ENCODE measurements around the gene ACBD3.

Gene ACBD3

DNA sequence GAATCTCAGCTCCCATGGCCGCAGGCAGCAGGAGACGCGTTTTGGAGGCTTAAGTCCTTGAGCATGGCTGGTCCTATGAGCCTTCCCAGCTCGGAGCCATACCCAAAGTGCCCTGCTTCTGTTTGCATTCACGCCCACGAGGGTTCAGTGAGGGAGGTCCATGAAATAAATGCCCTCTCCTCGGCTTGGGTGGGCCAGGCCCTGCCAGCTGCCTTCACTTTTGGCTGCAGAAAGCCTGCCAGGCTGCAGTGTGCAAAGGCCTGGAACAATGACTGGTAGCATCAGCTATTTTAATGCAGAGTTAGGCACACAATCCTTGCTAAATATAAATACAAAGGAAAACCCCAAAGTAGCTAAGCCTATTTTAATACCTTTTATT lies 74.7 kb downstream of the ACBD3 start:
- no peak for DNase-seq (ENCODE audit: low read depth, low spot score)

DNA sequence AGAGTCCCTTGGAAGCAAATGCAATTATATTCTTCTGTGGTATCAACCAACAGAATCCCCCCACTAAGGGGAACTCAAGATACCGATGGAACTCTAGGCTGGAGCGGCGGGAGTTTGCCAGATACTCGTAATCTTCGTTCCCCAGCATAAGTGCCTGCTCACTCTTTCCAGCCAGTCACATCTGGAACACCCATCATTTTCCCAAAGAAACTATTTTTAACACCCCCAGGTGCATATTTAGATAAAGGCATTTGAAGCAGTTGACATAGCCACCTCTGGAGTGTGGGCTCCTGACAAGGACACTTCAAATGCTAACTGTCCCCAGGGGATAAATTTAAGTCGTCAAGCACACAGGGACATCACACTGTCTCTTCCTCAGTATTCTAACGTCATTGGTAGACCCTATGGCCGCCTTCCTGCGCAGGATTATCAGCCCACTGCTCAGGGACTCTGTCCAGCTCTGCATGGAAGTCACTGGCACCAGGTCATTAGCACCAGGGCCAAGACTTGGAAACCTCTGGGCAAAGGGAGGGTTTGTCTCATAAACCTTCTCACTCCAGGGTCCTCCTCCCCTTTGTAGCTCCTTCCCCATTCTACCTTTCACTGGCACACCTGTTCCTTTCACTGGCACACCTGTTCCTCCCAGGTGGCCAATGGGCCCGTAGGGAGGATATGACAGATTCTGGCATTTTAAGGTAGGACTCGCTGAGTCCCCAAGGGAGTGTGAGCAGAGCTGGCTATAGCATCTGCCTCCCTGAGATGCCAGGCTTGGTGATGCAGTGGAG lies 75.3 kb downstream of the ACBD3 start:
- no peak for DNase-seq (ENCODE audit: low read depth, low spot score)

- DNase-seq (ENCODE audit: low read depth, low spot score): no peak
Measured at GRCh38 chr1:226110249-226111097, 76.1 kb downstream of the ACBD3 start.

GRCh38 chr1:226109829-226110248 lies 76.7 kb downstream of the ACBD3 start:
- DNase-seq (ENCODE audit: low read depth, low spot score): no peak

DNA sequence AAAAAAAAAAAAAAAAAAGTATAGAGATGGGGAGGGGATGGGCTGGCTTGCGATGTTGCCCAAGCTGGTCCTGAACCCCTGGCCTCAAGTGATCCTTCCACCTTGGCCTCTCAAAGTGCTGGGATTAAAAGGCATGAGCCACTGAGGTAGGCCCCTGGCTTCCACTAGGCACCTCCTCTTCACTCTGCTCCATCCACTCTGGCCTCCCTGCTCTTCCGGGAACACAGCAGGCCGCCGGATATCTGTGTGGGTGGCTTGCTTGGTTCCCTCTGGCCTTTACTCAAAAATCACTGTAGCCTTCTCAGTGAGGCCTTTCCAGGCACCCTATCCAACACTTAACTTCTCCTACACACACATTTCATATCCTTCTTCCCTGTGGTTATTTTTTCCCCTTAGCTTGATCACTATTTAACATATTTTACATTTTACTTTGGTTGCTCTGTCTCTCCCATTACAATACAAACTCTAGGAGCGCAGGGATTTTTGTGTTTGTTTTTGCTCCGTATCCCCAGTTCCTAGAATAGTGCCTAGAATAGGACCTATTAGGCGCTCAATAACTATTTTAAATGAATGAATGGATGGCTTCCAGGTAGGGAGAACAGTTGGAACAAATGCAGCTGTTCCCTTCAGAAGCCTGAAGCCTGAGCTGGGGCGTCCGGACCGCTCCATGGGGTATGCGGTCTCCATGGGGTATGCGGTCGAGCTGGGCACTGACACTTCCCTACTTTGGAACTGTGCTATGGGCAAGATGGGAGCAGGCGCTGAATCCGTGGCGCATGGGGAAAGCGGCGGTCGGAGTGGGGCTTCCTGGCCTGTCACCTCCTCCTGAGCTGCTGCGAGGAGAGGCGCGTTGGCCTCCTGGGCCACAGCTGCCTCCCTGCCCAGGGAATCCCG lies 77.4 kb downstream of the ACBD3 start:
- DNase-seq (ENCODE audit: low read depth, low spot score): no peak

GRCh38 chr1:226107471-226108460 lies 78.8 kb downstream of the ACBD3 start:
- DNase-seq (ENCODE audit: low read depth, low spot score): no peak

DNA sequence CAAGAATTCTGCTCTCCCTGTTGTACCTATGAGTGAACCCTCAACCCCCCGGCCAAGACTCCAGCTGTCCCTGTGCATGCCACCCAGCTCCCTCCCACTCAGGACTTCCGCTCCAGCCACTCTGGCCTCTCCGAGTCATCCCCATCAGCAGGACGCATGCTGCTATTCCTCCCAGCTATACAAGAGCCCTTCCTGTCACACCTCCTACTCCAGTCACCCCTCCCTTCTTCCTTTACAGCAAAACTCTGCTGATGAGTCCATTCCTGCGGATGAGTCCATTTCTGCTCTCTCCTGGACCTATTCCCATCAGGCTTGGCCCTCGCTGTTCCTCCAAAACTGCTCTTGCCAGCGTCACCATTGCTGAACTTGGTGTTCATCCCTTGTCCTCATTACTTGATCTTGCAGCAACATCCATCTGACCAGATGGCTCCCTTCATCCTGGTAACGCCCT lies 81.8 kb downstream of the ACBD3 start:
- DNase-seq (ENCODE audit: low read depth, low spot score): no peak

DNA sequence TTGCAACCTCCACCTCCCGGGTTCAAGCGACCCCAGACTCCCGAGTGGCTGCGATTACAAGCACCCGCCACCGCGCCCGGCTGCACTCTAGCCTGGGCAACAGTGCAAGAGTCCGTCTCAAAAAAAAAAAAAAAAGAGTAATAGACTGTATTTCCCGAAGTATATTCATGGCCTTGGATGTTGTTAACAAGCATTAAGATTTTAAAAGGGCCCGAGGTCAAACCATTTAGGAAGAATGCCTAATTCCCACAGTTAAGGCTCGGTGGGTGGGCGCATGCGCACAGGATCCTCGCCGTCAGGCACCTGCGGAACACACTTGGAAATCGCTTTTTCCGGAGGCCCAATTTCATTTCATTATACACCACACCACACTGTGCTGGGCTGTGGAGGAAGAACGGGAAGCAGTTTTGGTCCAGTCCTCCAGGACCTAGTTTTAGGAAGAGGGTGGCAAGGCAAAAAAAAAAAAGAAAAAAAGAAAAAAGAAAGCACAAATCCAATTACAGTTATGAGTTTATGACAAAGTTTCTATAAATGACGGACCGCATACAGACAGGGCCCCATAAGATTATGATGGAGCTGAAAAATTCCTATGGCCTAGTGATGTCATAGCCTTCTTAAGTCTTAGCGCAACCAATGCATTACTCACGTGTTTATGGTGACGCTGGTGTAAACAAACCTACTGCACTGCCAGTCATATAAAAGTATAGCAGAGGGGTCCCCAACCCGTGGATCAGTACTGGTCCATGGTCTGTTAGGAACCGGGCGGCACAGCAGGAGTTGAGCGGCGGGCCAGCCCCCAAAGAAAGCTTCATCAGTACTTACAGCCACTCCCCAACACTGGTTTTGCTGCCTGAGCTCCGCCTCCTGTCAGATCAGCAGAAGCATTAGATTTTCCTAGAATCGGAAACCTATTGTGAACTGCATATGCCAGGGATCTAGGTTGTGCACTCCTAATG lies 85.8 kb downstream of the ACBD3 start:
- no peak for DNase-seq (ENCODE audit: low read depth, low spot score)

GRCh38 chr1:226098870-226099835 lies 87.4 kb downstream of the ACBD3 start:
- DNase-seq (ENCODE audit: low read depth, low spot score): no peak

DNA sequence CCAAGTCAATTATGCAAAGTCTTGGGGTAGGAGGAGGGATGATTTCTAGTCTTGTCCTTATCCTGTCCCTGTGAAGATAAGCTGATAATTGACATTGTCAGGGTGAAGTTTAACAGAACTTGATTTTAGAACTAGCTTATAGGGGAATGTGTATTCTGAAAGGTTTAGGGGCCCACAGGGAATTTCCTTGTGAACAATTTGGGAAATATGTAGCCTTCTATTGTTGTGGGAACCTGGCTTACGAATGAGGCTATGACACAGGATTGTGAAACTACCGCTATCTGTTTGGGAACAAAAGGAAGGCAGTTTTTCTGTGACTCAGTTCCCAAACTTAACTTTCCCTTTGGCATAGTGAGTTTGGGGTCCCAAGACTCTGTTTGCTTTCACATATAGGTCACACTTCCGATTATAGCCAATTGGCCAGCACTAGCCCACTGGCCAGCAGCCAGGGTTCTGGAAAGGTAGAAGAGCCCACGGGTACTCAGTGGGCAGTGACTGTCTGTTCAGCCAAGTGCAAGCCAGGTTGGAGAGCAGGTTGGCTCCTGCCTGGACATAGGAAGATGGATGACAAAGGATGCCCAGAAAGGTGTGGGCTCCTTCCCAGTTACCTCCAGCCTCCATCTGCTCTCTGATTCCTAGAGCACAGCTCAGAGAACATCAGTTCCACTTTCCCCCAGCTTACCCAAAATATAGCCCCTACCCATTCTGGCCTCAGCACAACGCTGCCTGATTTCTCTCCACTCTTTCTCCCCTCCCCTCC lies 88.5 kb downstream of the ACBD3 start:
- no peak for DNase-seq (ENCODE audit: low read depth, low spot score)

- no peak for DNase-seq (ENCODE audit: low read depth, low spot score)
Measured at GRCh38 chr1:226095286-226095685, 91.3 kb downstream of the ACBD3 start.

Measured in smooth muscle cell of the brain vasculature (primary cell).